Small intestine (tissue), 7 donors: ENCODE results near the gene ACOX2. TPM values are rescaled to one million over a fixed set of nuclear protein-coding genes. Genes with fewer than 3 reads are reported as not detected.

ENCODE experiments used
- DNase-seq, 2 donors: peaks; one replicate each; pipeline versions ENCODE4 v3.0.0 to v3.0.0-alpha.2; 2013
- FAIRE-seq: peaks from 2 replicates; lab custom pipeline; 2012; peaks lifted over from hg19 to GRCh38; lab: Jason Lieb, UNC
- H3K27ac ChIP-seq, 3 donors: one replicate each; pipeline ENCODE4 v1.5.1; 2013; ENCODE audit warnings: low read length in 2 of 3, mild to moderate bottlenecking in 2 of 3, control low read depth in 1 of 3, inconsistent platforms in 1 of 3, low read depth in 1 of 3, moderate library complexity in 1 of 3
- H3K27me3 ChIP-seq, 3 donors: one replicate each; pipeline ENCODE4 v1.6.1; 2013; ENCODE audit warnings: low read length in 3 of 3, inconsistent platforms in 1 of 3; ENCODE audit not compliant: control insufficient read depth in 3 of 3, insufficient read depth in 3 of 3
- H3K36me3 ChIP-seq, 3 donors: one replicate each; pipeline ENCODE4 v1.6.1; 2013; ENCODE audit warnings: low read length in 3 of 3, inconsistent platforms in 1 of 3, low read depth in 1 of 3, mild to moderate bottlenecking in 1 of 3, moderate library complexity in 1 of 3; ENCODE audit not compliant: control insufficient read depth in 3 of 3, insufficient read depth in 2 of 3
- H3K4me1 ChIP-seq, 3 donors: one replicate each; pipeline ENCODE4 v1.6.1; 2013; ENCODE audit warnings: low read length in 2 of 3, inconsistent platforms in 1 of 3, low read depth in 1 of 3, mild to moderate bottlenecking in 1 of 3, moderate library complexity in 1 of 3; ENCODE audit not compliant: control insufficient read depth in 3 of 3, insufficient read depth in 2 of 3
- H3K4me3 ChIP-seq, 3 donors: one replicate each; pipeline ENCODE4 v1.5.1; 2013; ENCODE audit warnings: low read length in 3 of 3, control low read depth in 1 of 3, inconsistent platforms in 1 of 3, low read depth in 1 of 3, mild to moderate bottlenecking in 1 of 3, moderate library complexity in 1 of 3
- H3K9me3 ChIP-seq, 2 donors: one replicate each; pipeline ENCODE4 v1.6.1; 2013; ENCODE audit warnings: low read depth in 1 of 2, low read length in 1 of 2; ENCODE audit not compliant: control insufficient read depth in 2 of 2, insufficient read depth in 1 of 2
- WGBS, 3 donors: extraction: QIAGEN DNeasy Blood & Tissue Kit; methylation state at CpG; one replicate each; pipeline ENCODE4 v1.1.7; 2013; 5-methylcytosine and 5-hydroxymethylcytosine counted together
- polyA plus RNA-seq, 4 donors: library from polyadenylated mRNA; stranded (reverse) in 3 of 4; unstranded in 1 of 4; fragments of 200-250 nt in 3 of 4; fragments of 120-200 nt in 1 of 4; gene quantifications; one replicate each; pipeline versions ENCODE4 v1.2.1 to v1.2.3, GENCODE V29; 2013
- donor health status: healthy with polysubstance abuse.
- donor health status: control.
- donor health status: control.
- donor health status: Bipolar disorder and iron deficiency.
- donor health status: healthy.

ACOX2 gene
- polyA plus RNA-seq, 4 donors, result 34.5 to 156 (median 89.0) TPM

DNA sequence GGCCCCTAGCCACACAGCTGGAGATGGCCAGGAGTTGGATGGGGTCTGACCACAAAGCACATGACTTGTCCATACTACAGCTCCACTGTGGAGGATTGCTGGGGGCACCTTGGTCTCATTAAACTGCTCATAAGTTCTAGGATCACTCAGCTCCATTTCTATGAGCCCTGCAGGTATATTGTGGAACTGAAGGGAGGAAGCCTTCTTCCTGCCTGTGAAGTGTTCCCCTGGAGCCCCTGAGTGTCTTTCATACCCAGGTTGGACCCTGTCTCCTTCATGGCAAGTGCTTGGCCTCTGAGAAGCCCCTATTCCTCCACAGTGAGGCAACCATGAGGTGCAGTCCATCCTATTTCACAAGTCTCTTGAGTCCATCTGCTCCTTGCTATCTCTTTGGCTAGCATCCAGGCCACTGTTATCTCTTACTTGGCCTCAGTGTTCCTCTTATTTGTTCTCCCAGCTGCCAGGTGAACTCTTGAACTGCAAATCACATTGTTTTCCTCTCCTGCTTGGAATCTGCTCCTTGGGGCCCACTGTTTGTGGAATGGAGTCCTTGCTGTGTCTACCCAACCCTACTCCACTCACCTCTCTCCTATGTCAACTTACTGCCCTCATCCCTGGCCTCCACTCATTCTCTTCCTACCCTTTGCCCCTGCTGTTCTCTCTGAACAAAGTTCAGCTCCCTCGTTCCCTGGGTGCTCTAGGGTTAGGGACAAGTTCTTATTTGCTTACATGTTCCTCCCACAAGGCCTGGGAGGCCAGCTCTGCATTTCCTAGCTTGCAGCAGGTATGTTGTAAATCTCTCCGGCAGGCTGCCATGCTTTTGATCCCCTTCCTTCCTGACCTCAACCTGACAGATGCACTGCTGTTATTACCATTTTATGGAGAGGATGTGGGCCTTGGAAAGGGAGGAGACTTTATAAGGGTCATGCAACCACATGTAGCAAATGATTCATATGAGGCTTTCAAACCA lies 1.2 kb downstream of the ACOX2 start:
- Histone ChIP-seq H3K4me3 (peak overlapping the region in 2 of 3 donors; percentile 22 to 48), H3K4me1 (peaks cover 10 to 69% (median 14%) of the 10 kb centered on the region in 3 donors), H3K27me3 (no peaks in the 10 kb centered on the region), H3K9me3 (peaks cover 0 to 3% of the 10 kb centered on the region in 2 donors), H3K27ac (peak overlapping the region; percentile 77 to 93 (median 90)), H3K36me3 (peaks cover 0 to 38% (median 4%) of the 10 kb centered on the region in 3 donors)
- DNase-seq (peak; percentile 95 to 99), FAIRE-seq (no peak)
- 2 to 24% (median 8%) methylated on average over 2 of the region's 2 CpGs for WGBS, 3 donors

DNA sequence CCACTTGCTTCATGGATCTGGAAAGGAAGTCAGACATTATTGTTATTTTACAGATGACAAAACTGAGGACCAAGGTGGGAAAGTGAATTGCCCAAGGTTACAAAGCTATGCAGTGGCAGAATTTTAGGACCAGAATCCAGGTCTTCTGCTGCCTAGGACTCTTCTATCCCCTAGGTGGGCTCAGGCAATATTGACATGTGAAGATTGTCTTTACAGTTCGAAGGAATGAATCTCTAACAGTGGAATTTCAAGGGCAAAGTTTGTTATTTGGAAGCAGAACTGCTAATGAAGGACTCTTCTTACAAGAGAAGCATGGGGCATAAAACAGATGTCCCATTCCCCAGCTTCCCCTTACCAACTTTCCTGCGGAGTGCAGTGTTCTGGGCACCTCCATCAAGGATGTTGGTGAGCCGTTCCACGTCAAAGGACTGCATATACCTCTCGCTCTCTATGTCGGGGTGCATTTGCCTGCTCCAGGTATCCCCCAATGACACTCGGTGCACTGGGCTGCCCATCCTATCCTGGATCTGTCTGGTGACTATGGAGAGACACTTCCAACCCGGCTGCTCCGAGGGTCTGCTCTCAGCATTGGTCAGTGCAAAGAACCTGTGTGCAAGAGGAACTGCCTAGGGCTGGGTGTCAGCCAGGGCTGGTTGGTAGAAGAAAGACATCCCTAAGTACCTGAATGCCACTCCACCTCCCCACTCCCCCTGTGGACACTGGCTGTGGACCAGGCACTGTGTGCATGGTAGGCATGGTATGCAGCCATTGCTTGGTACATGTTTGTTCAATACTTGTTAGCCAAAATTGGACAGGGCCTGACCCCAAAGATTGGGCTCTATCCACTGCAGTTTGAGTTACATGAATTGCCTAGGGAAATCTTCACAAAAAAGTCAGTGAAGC lies 2.1 kb downstream of the ACOX2 start:
- FAIRE-seq (no peak), DNase-seq (no peak)
- no peaks in the 10 kb centered on the region for H3K27me3 ChIP-seq
- no peak overlapping the region for H3K4me3 ChIP-seq
- H3K9me3 ChIP-seq, result peaks cover 0 to 3% of the 10 kb centered on the region in 2 donors
- peaks cover 10 to 69% (median 14%) of the 10 kb centered on the region in 3 donors for H3K4me1 ChIP-seq
- H3K36me3 ChIP-seq, result peaks cover 0 to 48% (median 8%) of the 10 kb centered on the region in 3 donors
- WGBS, 3 donors, result 92 to 97% (median 97%) methylated on average over 9 of the region's 9 CpGs
- peak overlapping the region in 1 of 3 donors; percentile 47 for H3K27ac ChIP-seq

DNA sequence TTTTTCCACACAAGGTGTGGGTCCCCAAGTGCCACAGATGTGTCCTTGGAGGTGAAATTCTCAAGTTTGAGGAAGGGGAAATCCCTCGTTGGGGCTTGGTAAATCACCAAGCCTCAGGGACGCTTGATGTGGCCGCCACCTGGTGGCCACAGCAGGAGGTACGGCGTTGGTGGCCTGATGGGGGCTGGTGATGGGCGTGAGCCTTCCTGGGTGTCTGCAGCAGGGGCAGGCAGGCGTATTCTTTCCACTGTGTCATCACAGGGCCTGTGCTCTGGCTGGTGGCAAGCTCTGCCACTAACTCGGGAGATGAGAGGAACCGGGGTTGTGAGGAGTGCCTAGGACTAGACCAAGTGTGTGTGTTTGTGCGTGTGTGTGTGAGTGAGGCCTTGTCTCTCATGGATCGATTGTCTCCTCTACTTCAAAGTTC lies 4.2 kb downstream of the ACOX2 start:
- Histone ChIP-seq H3K9me3 (peaks cover 0 to 3% of the 10 kb centered on the region in 2 donors), H3K4me3 (no peak overlapping the region), H3K4me1 (peaks cover 10 to 54% (median 10%) of the 10 kb centered on the region in 3 donors), H3K27me3 (no peaks in the 10 kb centered on the region), H3K27ac (no peak overlapping the region), H3K36me3 (peaks cover 0 to 62% (median 8%) of the 10 kb centered on the region in 3 donors)
- FAIRE-seq, result no peak
- peak; percentile 72 to 87 for DNase-seq
- WGBS, 3 donors, result 15 to 19% (median 16%) methylated on average over 11 of the region's 11 CpGs

DNA sequence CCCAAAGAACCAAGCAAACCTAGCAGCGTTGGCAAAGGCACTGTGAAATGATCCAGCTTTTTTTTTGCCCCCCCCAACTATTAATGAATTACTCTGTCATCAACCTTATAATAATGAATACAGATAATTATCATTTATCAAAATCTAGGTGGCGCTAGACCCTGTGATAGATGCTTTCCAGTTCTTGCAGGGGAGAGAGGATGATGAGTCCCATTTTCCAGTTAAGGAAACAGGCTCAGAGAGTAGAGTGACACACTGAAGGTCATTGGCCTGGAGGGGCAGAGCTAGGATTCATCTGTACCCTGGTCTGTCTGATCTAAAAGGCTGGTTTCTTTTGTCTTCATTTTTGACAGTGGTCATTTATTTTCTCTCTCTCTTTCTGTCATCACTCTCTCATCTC lies 5.0 kb downstream of the ACOX2 start:
- DNase-seq (no peak), FAIRE-seq (no peak)
- H3K36me3 ChIP-seq, result peaks cover 0 to 69% (median 11%) of the 10 kb centered on the region in 3 donors
- H3K27me3 ChIP-seq, result no peaks in the 10 kb centered on the region
- H3K27ac ChIP-seq, result no peak overlapping the region
- no peak overlapping the region for H3K4me3 ChIP-seq
- peaks cover 0 to 9% of the 10 kb centered on the region in 2 donors for H3K9me3 ChIP-seq
- peaks cover 5 to 46% (median 6%) of the 10 kb centered on the region in 3 donors for H3K4me1 ChIP-seq
- whole genome bisulfite sequencing, 3 donors, result 75 to 85% (median 77%) methylated on average over 2 of the region's 2 CpGs

DNA sequence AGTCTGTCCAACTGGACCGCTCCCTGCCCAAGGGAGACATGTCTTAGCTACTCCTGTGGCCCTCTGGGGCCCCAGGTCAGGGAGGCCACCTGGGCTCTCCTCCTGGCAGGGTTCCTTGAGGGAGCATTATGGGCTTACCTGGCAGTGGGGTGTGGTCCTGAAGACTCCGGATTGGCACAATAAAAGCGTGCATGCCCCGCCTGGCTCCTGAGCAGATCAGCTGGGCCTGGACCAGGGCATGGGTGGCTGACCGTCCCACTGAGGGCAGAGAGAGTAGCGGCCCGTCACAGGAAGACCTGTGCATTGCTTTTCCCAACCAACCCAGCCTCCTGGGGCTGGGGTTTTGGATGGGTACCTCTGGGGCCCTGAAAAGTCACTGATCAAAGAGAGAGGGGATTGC lies 5.4 kb downstream of the ACOX2 start:
- FAIRE-seq, result no peak
- WGBS, 3 donors, result 65 to 85% (median 77%) methylated on average over 7 of the region's 7 CpGs
- peaks cover 5 to 42% (median 6%) of the 10 kb centered on the region in 3 donors for H3K4me1 ChIP-seq
- no peak overlapping the region for H3K27ac ChIP-seq
- peaks cover 0 to 9% of the 10 kb centered on the region in 2 donors for H3K9me3 ChIP-seq
- no peaks in the 10 kb centered on the region for H3K27me3 ChIP-seq
- peaks cover 0 to 72% (median 13%) of the 10 kb centered on the region in 3 donors for H3K36me3 ChIP-seq
- no peak overlapping the region for H3K4me3 ChIP-seq
- no peak for DNase-seq

DNA sequence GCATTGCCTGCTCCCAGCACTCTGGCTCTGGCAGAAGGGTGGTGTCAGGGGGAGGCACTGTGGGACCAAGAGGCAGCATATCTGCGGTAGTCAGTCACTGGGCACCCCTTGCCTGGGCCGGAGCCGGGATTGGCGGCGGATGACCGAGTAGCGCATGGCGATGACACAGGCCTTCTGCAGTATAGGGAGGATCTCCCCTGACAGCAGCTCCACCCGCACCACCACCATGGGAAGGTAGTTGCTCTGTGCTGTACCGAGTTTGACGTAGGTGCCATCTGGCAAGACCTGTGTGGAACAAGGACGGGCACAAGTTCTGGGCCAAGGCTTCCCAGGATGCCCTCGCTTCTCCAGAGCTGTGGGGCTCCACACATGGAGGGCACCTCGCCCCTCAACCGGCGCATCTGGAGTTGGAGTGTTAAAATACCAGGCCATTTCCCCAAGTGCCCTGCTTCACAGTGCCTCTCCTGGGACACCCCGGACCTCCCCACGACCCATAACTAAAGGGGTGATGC lies 6.6 kb downstream of the ACOX2 start:
- Histone ChIP-seq H3K27me3 (no peaks in the 10 kb centered on the region), H3K4me3 (no peak overlapping the region), H3K27ac (no peak overlapping the region), H3K36me3 (peaks cover 0 to 83% (median 15%) of the 10 kb centered on the region in 3 donors), H3K9me3 (peaks cover 0 to 6% of the 10 kb centered on the region in 2 donors), H3K4me1 (peaks cover under 1 to 34% (median 4%) of the 10 kb centered on the region in 3 donors)
- FAIRE-seq (no peak), DNase-seq (no peak)
- WGBS, 3 donors, result 90 to 92% (median 91%) methylated on average over 18 of the region's 18 CpGs

DNA sequence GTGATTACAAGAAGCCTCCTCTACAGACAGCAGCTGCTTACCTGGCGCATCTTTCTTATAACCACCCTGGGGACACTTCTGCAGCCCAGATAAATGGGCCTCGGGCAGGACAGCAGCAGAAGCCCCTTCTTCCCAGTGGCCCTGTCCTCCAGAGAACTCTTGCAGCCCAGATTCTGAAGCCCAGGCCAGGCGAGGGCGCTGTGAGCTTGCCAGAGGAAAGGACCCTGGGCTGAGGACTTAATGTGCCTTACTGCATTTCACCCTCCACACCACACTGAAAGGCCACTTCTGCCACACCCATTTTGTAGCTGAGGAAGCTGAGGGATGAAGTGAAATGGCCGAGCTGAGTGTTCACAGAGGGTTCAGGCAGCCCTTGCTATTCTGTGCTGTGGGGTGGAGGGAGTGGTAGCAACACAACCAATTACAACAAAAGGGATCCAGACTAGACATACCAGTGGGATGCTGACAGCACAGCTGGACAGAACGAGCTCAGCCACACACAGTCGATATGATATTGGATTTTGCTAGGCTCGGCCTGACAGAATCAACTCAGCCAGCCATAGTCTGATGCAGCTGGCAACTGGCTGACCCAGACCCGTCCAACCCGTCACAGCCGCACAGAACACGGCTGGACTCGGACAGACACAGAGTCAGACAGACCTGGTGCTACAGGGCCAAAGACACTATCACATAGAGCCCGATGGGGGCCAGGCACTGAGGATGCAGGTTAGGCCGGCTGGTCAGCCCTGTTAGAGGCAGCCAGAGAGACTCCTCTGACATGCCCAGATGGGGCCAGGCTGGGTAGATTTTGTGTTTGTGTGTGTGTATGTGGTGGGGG lies 7.3 kb downstream of the ACOX2 start:
- no peak overlapping the region for H3K27ac ChIP-seq
- no peaks in the 10 kb centered on the region for H3K27me3 ChIP-seq
- H3K4me3 ChIP-seq, result no peak overlapping the region
- H3K36me3 ChIP-seq, result peaks cover 0 to 79% (median 15%) of the 10 kb centered on the region in 3 donors
- peaks cover 0 to 28% (median 0%) of the 10 kb centered on the region in 3 donors for H3K4me1 ChIP-seq
- H3K9me3 ChIP-seq, result peaks cover 0 to 5% of the 10 kb centered on the region in 2 donors
- DNase-seq, result peak in 1 of 2 donors; percentile 40
- no peak for FAIRE-seq
- 82 to 84% (median 83%) methylated on average over 15 of the region's 15 CpGs for WGBS, 3 donors
